NCI-H2227 (cell line): ENCODE measurements around the gene EDEM3.
A peak's percentile ranks its signal among the peaks of the same experiment; 100 is the strongest.
"Not testable (repeated sequence)": the region's sequence is repeated elsewhere in the genome, so short reads cannot be mapped to it uniquely, and the experiment has no call there.

Source experiments
- DNase-seq: peaks from one replicate; lab custom pipeline; 2025; ENCODE audit not compliant: unreplicated experiment; lab: John Stamatoyannopoulos, UW

EDEM3 gene

GRCh38 chr1:184770181-184770979 lies 15.7 kb upstream of the EDEM3 start:
- DNase-seq, result peak; percentile 57

GRCh38 chr1:184769241-184769640 lies 14.6 kb upstream of the EDEM3 start:
- no peak for DNase-seq

- no peak for DNase-seq
Observed at GRCh38 chr1:184768467-184768866, 13.8 kb upstream of the EDEM3 start.

GRCh38 chr1:184767591-184767990 lies 12.9 kb upstream of the EDEM3 start:
- no peak for DNase-seq

- no peak for DNase-seq
Observed at GRCh38 chr1:184764483-184764882, 9.8 kb upstream of the EDEM3 start.

GRCh38 chr1:184763520-184763919 lies 8.9 kb upstream of the EDEM3 start:
- not testable (repeated sequence) for DNase-seq

- no peak for DNase-seq
Observed at GRCh38 chr1:184761969-184762485, 7.4 kb upstream of the EDEM3 start.

GRCh38 chr1:184759651-184760050 lies 5.0 kb upstream of the EDEM3 start:
- DNase-seq, result no peak

GRCh38 chr1:184759112-184759511 lies 4.5 kb upstream of the EDEM3 start:
- DNase-seq, result no peak

GRCh38 chr1:184757891-184758290 lies 3.2 kb upstream of the EDEM3 start:
- no peak for DNase-seq

- no peak for DNase-seq
Observed at GRCh38 chr1:184757406-184757805, 2.7 kb upstream of the EDEM3 start.

- DNase-seq, result peak; percentile 43
Observed at GRCh38 chr1:184755226-184756065, 788 bp upstream of the EDEM3 start.

- DNase-seq, result peak; percentile 44
Observed at GRCh38 chr1:184753608-184754475, 816 bp downstream of the EDEM3 start.

- no peak for DNase-seq
Observed at GRCh38 chr1:184753117-184753516, 1.5 kb downstream of the EDEM3 start.

GRCh38 chr1:184752656-184753055 lies 2.0 kb downstream of the EDEM3 start:
- DNase-seq, result no peak

GRCh38 chr1:184748740-184749139 lies 5.9 kb downstream of the EDEM3 start:
- no peak for DNase-seq

- no peak for DNase-seq
Observed at GRCh38 chr1:184747089-184747955, 7.3 kb downstream of the EDEM3 start.

- no peak for DNase-seq
Observed at GRCh38 chr1:184745929-184746638, 8.6 kb downstream of the EDEM3 start.

GRCh38 chr1:184745110-184745509 lies 9.5 kb downstream of the EDEM3 start:
- no peak for DNase-seq
